CD4-positive, alpha-beta memory T cell (primary cell): ENCODE data around the gene ATRNL1. TPM values are rescaled to one million over a fixed set of nuclear protein-coding genes. Genes with fewer than 3 reads are reported as not detected.

Experiments
- CTCF ChIA-PET: fragments of 350-600 bp; sonication (Branson Sonifier 250); formaldehyde crosslinking; loops from one replicate; lab custom pipeline; 2021; ENCODE audit warnings: inconsistent platforms; ENCODE audit not compliant: partially characterized antibody; lab: Charles Lee
- POLR2A ChIA-PET: fragments of 350-600 bp; sonication (Branson Sonifier 250); formaldehyde crosslinking; loops from one replicate; lab custom pipeline; 2021; ENCODE audit not compliant: partially characterized antibody; lab: Charles Lee
- DNase-seq, 5 donors: peaks; one replicate each; pipeline versions ENCODE4 v3.0.0 to v3.0.0-alpha.2; 2020 to 2022; ENCODE audit warnings: mixed read lengths in 1 of 5
- H3K27ac ChIP-seq: one replicate; pipeline ENCODE4 v1.7.0; 2013; ENCODE audit warnings: low read depth, low read length
- H3K27me3 ChIP-seq: 2 replicates; pipeline ENCODE4 v1.7.0; 2013; ENCODE audit warnings: mild to moderate bottlenecking, low read length, moderate library complexity; ENCODE audit not compliant: insufficient read depth
- H3K36me3 ChIP-seq: 2 replicates; pipeline ENCODE4 v1.7.0; 2013; ENCODE audit warnings: mild to moderate bottlenecking, low read length, moderate library complexity; ENCODE audit not compliant: insufficient read depth
- H3K4me1 ChIP-seq: 2 replicates; pipeline ENCODE4 v1.7.0; 2013; ENCODE audit warnings: mild to moderate bottlenecking, low read length, moderate library complexity; ENCODE audit not compliant: insufficient read depth
- H3K4me3 ChIP-seq, 2 donors: one replicate each; pipeline ENCODE4 v1.7.0; 2013; ENCODE audit warnings: low read length in 2 of 2, mild to moderate bottlenecking in 1 of 2
- H3K9me3 ChIP-seq, 2 donors: one replicate each; pipeline ENCODE4 v1.7.0; 2013; ENCODE audit warnings: low read length in 2 of 2, control low read depth in 1 of 2; ENCODE audit not compliant: control insufficient read depth in 1 of 2
- H3K27ac Mint-ChIP-seq, 7 donors: one replicate each; pipeline ENCODE4 v1.8.0; 2020 to 2021; ENCODE audit warnings: mixed read lengths in 7 of 7, mild to moderate bottlenecking in 6 of 7, inconsistent platforms in 3 of 7, moderate library complexity in 3 of 7
- H3K27me3 Mint-ChIP-seq, 2 donors: one replicate each; pipeline ENCODE4 v1.8.0; 2020 to 2021; ENCODE audit warnings: mixed read lengths in 2 of 2
- H3K36me3 Mint-ChIP-seq, 2 donors: one replicate each; pipeline ENCODE4 v1.8.0; 2020 to 2021; ENCODE audit warnings: mixed read lengths in 2 of 2, inconsistent platforms in 1 of 2, mild to moderate bottlenecking in 1 of 2
- H3K4me1 Mint-ChIP-seq, 4 donors: one replicate each; pipeline ENCODE4 v1.8.0; 2020 to 2021; ENCODE audit warnings: mixed read lengths in 4 of 4, mild to moderate bottlenecking in 1 of 4
- H3K4me3 Mint-ChIP-seq, 8 donors: one replicate each; pipeline ENCODE4 v1.8.0; 2020 to 2021; ENCODE audit warnings: mixed read lengths in 8 of 8, mild to moderate bottlenecking in 7 of 8, moderate library complexity in 6 of 8, inconsistent platforms in 3 of 8
- H3K9me3 Mint-ChIP-seq, 8 donors: one replicate each; pipeline ENCODE4 v1.8.0; 2020 to 2021; ENCODE audit warnings: mixed read lengths in 8 of 8, mild to moderate bottlenecking in 5 of 8, inconsistent platforms in 3 of 8, moderate library complexity in 1 of 8
- intact Hi-C: fragments of 100-400 bp; cut with micrococcal nuclease; formaldehyde crosslinking; loops from one replicate; pipeline ENCODE4 v1.15.1; 2023
- polyA plus RNA-seq, 2 donors: library from polyadenylated mRNA; unstranded; fragments of 300-500 nt; fragmentation: Illumina TruSeq; gene quantifications; one replicate each; pipeline ENCODE4 v1.2.3, GENCODE V29; 2021
- total RNA-seq, 2 experiments: library from RNA; stranded (reverse); gene quantifications; one replicate each; pipeline ENCODE4 v1.2.3, GENCODE V29; 2021

Gene ATRNL1
- total and polyA plus RNA-seq, 4 experiments from 2014 or later = 0.23 to 0.50 TPM; not detected in 2

DNA sequence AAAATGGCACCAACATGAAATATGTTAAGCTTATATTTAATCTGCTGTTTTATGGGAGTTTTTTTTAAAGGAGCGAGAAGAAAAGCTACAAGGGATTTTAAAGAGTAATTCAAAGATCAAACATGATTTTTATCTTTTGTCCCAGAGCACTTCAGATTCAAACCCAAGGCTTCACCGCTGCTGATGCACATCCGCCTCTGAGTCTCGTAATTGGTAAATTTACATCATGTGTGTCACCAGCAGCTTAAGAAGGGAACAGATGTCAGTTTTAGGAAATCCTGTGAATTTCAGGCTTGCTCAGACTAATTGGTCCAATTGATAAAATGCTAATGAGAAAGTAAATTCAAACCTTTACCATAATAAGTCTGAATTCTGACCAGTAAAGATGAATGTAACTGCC lies 773.5 kb downstream of the ATRNL1 start:
- Mint-ChIP-seq H3K36me3 (no peaks in the 10 kb centered on the region), H3K9me3 (peaks cover 0 to 4% (median under 1%) of the 10 kb centered on the region in 8 donors), H3K27me3 (no peaks in the 10 kb centered on the region), H3K4me3 (no peak overlapping the region), H3K4me1 (no peaks in the 10 kb centered on the region), H3K27ac (no peak overlapping the region)
- intact Hi-C loops = no loop called here
- Histone ChIP-seq H3K9me3 (no peaks in the 10 kb centered on the region), H3K4me1 (no peaks in the 10 kb centered on the region), H3K4me3 (no peak overlapping the region), H3K27ac (no peak overlapping the region), H3K36me3 (no peaks in the 10 kb centered on the region), H3K27me3 (no peaks in the 10 kb centered on the region)
- no peak for DNase-seq
- CTCF ChIA-PET = no interaction called here
- POLR2A ChIA-PET = no interaction called here

DNA sequence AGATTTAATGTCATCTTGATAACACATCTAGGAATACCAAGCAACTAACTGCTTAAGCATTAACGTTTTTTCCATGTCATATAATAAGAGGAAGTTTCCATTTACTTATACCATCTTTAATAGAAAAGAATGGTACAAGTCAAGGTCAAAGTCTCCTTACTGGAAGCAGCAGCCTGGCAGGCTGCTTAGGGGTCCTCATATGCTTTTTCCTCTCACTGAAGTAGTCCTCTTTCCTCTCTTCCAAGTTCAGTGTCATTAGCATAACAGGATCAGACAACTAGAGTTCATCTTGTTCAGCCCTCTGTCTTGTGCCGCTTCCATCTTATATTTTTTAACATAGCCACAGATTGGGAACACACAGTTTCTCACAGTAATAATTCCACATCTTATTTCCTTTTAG lies 774.1 kb downstream of the ATRNL1 start:
- no peaks in the 10 kb centered on the region for H3K4me1 Mint-ChIP-seq

DNA sequence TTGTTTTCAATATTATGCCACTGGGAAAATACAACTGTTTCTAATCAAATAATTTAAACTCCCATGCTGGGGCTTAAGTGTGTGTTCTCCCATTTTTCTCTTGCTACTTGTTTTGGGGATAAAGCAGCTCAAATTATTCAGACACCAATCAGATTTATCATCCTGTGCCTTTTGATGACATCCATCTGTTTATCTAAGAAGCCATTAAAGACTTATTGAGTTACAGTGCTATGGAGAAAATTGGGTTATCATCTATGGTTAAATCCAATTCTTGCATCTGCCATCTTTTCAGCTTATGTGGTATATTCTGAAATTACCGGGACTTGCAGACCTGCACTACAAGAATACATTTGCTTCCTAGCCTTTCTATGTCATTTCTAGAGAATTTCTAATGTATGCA lies 778.7 kb downstream of the ATRNL1 start:
- Histone ChIP-seq H3K36me3 (no peaks in the 10 kb centered on the region), H3K9me3 (no peaks in the 10 kb centered on the region), H3K4me1 (no peaks in the 10 kb centered on the region), H3K27ac (no peak overlapping the region), H3K4me3 (no peak overlapping the region), H3K27me3 (no peaks in the 10 kb centered on the region)
- peaks cover 0 to 8% (median 2%) of the 10 kb centered on the region in 8 donors for H3K9me3 Mint-ChIP-seq
- CTCF ChIA-PET = no interaction called here
- POLR2A ChIA-PET = no interaction called here
- no peaks in the 10 kb centered on the region for H3K4me1 Mint-ChIP-seq
- H3K27ac Mint-ChIP-seq = no peak overlapping the region
- H3K4me3 Mint-ChIP-seq = no peak overlapping the region
- DNase-seq = no peak
- H3K36me3 Mint-ChIP-seq = no peaks in the 10 kb centered on the region
- H3K27me3 Mint-ChIP-seq = no peaks in the 10 kb centered on the region
- intact Hi-C loops = no loop called here

More for the DNA sequence above, 774.1 kb downstream of the ATRNL1 start:
- H3K27ac ChIP-seq = no peak overlapping the region
- ChIA-PET POLR2A (no interaction called here), CTCF (no interaction called here)
- Mint-ChIP-seq H3K4me3 (no peak overlapping the region), H3K27ac (no peak overlapping the region), H3K9me3 (peaks cover 0 to 4% (median 0%) of the 10 kb centered on the region in 8 donors), H3K36me3 (no peaks in the 10 kb centered on the region), H3K27me3 (no peaks in the 10 kb centered on the region)
- intact Hi-C loops = no loop called here
- H3K9me3 ChIP-seq = no peaks in the 10 kb centered on the region
- no peaks in the 10 kb centered on the region for H3K36me3 ChIP-seq
- no peak overlapping the region for H3K4me3 ChIP-seq
- DNase-seq = no peak
- H3K27me3 ChIP-seq = no peaks in the 10 kb centered on the region
- no peaks in the 10 kb centered on the region for H3K4me1 ChIP-seq

DNA sequence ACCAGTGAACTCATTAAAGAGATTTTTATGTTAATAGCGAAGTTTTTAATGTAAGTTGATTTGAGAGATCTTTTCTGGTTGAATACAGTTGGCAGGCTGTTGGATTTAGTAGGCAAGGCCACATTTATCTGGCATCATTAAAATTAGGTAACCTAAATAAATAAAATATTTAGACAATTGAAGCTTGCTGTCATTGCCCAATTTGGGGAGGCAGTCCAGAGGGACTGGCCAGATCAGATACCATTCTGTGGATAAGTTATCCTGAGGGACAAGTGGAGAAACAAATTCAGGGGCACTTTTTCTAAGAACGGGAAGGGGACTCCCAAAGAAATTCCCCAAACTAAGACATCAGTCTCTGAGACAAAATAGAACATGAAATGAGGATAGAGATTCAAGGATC lies 782.0 kb downstream of the ATRNL1 start:
- H3K9me3 ChIP-seq = no peaks in the 10 kb centered on the region
- DNase-seq = no peak
- no peaks in the 10 kb centered on the region for H3K4me1 ChIP-seq
- no peaks in the 10 kb centered on the region for H3K27me3 ChIP-seq
- ChIA-PET POLR2A (no interaction called here), CTCF (no interaction called here)
- H3K9me3 Mint-ChIP-seq = peaks cover 0 to 10% (median 2%) of the 10 kb centered on the region in 8 donors
- H3K36me3 ChIP-seq = no peaks in the 10 kb centered on the region
- no peak overlapping the region for H3K27ac ChIP-seq
- intact Hi-C loops = no loop called here
- no peak overlapping the region for H3K4me3 Mint-ChIP-seq
- H3K4me3 ChIP-seq = no peak overlapping the region
- H3K4me1 Mint-ChIP-seq = no peaks in the 10 kb centered on the region
- no peaks in the 10 kb centered on the region for H3K27me3 Mint-ChIP-seq
- no peaks in the 10 kb centered on the region for H3K36me3 Mint-ChIP-seq
- H3K27ac Mint-ChIP-seq = no peak overlapping the region

DNA sequence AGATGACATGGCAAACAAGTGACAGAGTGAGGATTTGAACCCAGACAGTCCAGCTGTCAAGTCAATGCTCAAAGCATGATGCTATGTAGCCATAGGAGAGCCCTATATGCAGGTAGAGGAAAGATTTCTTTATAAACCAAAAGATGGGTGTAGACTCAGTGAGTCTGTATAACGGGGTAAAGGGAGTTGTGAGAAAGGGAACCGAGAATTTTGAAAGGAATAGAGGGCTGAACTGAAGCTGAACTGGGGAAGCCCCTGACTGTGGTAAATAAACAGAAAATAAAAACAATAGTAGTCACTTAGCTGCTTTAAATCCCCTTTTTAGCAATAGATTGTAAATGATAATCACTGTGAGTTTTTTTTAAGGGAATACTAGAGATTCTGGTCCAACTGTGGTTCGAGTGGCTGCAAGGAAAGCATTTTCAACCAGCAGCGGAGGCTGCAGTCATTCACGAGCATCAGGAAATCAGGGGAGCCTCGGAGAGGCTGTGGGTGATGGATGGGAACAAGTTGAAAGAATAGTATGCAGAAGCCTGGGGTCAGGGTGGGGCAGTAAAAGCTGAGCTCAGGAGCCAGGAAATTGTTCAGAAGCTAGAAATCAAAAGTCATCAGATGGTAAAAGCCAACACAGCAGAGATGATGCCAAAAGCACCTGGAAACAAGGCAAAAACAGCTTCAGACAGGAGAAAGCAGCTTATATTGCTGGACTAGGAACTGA lies 786.4 kb downstream of the ATRNL1 start:
- Mint-ChIP-seq H3K9me3 (peaks cover 0 to 7% (median 2%) of the 10 kb centered on the region in 8 donors), H3K27me3 (no peaks in the 10 kb centered on the region), H3K4me3 (no peak overlapping the region), H3K36me3 (no peaks in the 10 kb centered on the region), H3K27ac (no peak overlapping the region), H3K4me1 (no peaks in the 10 kb centered on the region)
- Histone ChIP-seq H3K27me3 (no peaks in the 10 kb centered on the region), H3K9me3 (no peaks in the 10 kb centered on the region), H3K4me1 (no peaks in the 10 kb centered on the region), H3K27ac (no peak overlapping the region), H3K36me3 (no peaks in the 10 kb centered on the region), H3K4me3 (no peak overlapping the region)
- ChIA-PET POLR2A (no interaction called here), CTCF (no interaction called here)
- no peak for DNase-seq
- intact Hi-C loops = no loop called here

DNA sequence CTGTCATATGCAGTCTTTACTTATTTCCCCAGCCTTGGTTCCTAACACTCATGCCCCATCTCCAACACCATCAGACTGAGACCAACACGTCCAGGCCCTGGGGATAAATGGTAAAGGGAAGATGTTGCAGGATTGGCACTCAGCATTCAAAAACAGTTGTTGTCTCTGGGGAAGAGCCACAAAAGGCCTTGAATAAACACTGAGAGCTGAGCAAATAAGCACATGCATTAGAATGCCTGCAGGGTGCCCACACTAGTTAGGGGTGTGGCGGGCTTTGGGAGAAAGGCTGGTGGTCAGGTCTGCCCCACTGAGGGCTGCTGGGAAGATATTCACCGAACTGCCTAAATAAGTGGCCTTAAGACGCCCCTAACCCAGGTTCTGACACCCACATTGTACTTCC lies 788.9 kb downstream of the ATRNL1 start:
- H3K4me3 Mint-ChIP-seq = no peak overlapping the region
- no peaks in the 10 kb centered on the region for H3K4me1 Mint-ChIP-seq
- no peaks in the 10 kb centered on the region for H3K4me1 ChIP-seq
- POLR2A ChIA-PET = no interaction called here
- H3K9me3 ChIP-seq = no peaks in the 10 kb centered on the region
- no peak overlapping the region for H3K27ac Mint-ChIP-seq
- DNase-seq = no peak
- no peaks in the 10 kb centered on the region for H3K36me3 ChIP-seq
- H3K9me3 Mint-ChIP-seq = peaks cover 0 to 6% (median 3%) of the 10 kb centered on the region in 8 donors
- H3K36me3 Mint-ChIP-seq = no peaks in the 10 kb centered on the region
- CTCF ChIA-PET = no interaction called here
- H3K27ac ChIP-seq = no peak overlapping the region
- no peaks in the 10 kb centered on the region for H3K27me3 ChIP-seq
- H3K27me3 Mint-ChIP-seq = no peaks in the 10 kb centered on the region
- intact Hi-C loops = no loop called here
- H3K4me3 ChIP-seq = no peak overlapping the region

DNA sequence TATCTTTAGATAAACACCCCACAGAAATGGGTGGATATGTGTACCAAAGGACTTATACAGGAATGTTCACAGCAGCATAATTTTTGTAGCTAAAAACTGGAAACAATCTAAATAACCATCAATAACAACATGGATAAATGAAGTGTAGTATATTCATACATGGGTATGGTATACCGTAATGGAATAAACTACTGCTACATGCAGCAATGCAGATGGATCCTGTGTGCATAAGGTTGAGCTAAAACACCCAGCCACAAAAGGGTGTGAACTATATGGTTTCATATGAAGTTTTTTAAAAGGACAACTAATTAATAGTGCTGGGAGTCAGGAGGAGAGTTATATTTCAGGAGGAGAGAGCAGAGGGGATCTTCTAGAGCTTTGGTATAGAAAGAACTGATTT lies 790.2 kb downstream of the ATRNL1 start:
- no peaks in the 10 kb centered on the region for H3K27me3 Mint-ChIP-seq
- intact Hi-C loops = no loop called here
- no peaks in the 10 kb centered on the region for H3K36me3 Mint-ChIP-seq
- no peak overlapping the region for H3K4me3 ChIP-seq
- no peak overlapping the region for H3K4me3 Mint-ChIP-seq
- H3K27ac Mint-ChIP-seq = no peak overlapping the region
- DNase-seq = no peak
- H3K9me3 Mint-ChIP-seq = peaks cover 0 to 11% (median 3%) of the 10 kb centered on the region in 8 donors
- H3K4me1 Mint-ChIP-seq = no peaks in the 10 kb centered on the region
- no peaks in the 10 kb centered on the region for H3K4me1 ChIP-seq
- POLR2A ChIA-PET = no interaction called here
- H3K9me3 ChIP-seq = no peaks in the 10 kb centered on the region
- CTCF ChIA-PET = no interaction called here
- H3K27ac ChIP-seq = no peak overlapping the region
- H3K27me3 ChIP-seq = no peaks in the 10 kb centered on the region
- H3K36me3 ChIP-seq = no peaks in the 10 kb centered on the region
